GM12801 (cell line): ENCODE measurements around the gene PRKCE.

ENCODE experiments used
- TF ChIP-seq, protein P1 (sequence below): IDR thresholded peaks from one replicate; pipeline ENCODE4 v1.5.1; 2011; ENCODE audit warnings: control low read depth; ENCODE audit not compliant: insufficient read length; ENCODE audit errors: extremely low read depth

The PRKCE gene

DNA sequence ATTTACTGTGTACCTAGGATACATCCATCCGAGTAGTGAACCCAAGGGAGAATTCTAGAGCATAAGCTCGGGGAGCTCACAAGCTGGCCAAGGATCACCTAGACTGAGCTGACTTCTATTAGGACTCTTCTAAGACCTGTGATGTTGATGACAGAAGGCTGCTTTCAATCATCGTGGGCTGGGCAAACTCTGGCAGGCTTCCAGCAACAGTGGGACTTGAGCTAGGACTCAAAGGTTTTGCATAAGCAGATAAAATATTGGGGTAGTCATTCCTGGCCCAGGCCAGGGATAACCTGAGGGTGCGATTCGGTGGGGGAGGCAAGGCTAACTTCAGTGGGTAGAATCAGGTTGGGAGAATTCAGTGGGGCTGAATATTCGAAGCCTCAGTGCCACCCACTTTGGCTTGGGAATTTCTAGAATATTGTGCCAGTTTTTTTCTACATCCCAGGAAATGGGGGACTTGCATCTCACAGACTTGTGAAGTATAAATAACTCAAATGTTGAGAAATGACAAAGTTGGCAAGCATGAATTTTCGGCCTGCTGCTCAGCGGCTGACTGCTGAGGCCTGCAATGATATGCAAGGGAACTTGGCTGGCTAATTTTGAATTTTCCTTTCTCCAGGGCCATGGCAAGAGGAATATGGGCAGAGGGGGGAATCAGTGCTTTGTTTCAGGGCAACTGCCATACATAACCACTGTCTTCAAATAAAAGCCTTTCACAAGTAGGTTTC is 274.3 kb downstream of the PRKCE start:
- TF ChIP-seq, protein P1, sequence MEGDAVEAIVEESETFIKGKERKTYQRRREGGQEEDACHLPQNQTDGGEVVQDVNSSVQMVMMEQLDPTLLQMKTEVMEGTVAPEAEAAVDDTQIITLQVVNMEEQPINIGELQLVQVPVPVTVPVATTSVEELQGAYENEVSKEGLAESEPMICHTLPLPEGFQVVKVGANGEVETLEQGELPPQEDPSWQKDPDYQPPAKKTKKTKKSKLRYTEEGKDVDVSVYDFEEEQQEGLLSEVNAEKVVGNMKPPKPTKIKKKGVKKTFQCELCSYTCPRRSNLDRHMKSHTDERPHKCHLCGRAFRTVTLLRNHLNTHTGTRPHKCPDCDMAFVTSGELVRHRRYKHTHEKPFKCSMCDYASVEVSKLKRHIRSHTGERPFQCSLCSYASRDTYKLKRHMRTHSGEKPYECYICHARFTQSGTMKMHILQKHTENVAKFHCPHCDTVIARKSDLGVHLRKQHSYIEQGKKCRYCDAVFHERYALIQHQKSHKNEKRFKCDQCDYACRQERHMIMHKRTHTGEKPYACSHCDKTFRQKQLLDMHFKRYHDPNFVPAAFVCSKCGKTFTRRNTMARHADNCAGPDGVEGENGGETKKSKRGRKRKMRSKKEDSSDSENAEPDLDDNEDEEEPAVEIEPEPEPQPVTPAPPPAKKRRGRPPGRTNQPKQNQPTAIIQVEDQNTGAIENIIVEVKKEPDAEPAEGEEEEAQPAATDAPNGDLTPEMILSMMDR = no peak

DNA sequence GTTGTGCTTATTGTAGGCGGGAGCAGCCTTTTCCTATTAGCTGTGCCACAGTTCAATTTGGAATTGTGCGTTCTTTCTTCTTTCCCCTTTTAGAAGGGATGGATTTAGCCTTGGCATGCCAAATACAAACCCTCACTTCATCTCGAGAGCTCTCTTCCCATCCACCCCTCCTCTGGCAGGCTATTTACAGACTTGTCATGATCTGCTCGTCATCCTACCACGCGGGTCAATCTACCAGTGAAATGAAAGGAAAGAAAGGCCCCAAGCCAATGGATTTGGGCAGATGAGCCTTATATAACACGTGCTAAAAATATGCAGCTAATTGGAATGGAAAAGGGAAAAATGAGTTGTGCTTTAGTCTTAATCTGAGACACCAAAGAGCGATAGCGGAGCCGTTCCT is 277.5 kb downstream of the PRKCE start:
- TF ChIP-seq, protein P1 = no peak

DNA sequence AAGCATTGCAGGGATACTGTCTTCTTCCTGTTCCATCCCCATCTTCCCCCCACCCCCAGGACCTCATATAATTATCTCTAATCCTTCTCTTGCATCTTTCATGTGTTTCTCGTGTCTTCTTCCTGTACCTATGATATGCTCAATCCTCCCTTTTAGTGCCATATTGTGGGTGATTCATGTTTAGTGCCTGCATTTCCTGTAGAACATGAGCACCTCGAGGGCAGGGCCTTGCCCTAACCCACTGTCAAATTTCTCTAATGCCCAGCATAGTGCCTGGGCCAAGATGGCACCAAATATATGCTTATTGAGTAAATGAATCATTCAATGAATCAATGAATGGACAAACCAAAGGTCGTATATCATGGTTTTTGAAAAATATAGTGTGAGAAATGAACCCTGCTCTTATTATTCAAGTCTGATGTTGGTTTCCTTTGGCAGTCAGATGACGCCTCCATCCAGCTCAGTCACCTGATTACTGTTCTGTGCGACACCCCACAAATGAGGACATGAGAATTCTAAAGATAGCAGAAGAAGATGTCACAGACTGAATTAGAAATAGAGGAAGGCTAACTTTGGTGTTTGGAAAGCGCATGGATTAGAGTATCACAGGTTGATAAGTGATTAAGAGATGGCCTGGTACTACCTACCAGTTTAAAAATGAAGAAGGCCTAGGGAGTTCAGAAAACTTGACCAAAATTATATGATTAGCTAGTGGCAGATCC is 278.4 kb downstream of the PRKCE start:
- TF ChIP-seq, protein P1 = no peak

DNA sequence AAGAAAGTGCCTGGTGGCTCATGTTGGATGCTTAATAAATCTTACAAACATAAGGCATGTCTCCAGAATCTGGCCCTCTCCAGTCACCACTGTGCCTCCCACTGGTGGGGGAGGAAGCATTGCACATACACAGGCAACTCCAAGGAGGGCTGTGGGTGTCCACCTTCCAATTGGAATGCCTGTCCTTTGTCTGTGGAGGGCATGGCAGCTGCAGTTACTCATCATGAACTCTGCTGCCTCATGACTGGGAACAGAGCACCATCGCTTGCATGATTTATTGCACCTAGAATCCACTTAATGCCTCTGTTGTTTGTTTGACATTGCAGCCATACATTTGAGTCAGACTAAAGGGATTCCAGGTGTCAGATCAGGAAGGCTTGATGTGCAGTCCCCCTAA is 278.9 kb downstream of the PRKCE start:
- TF ChIP-seq, protein P1 = no peak

DNA sequence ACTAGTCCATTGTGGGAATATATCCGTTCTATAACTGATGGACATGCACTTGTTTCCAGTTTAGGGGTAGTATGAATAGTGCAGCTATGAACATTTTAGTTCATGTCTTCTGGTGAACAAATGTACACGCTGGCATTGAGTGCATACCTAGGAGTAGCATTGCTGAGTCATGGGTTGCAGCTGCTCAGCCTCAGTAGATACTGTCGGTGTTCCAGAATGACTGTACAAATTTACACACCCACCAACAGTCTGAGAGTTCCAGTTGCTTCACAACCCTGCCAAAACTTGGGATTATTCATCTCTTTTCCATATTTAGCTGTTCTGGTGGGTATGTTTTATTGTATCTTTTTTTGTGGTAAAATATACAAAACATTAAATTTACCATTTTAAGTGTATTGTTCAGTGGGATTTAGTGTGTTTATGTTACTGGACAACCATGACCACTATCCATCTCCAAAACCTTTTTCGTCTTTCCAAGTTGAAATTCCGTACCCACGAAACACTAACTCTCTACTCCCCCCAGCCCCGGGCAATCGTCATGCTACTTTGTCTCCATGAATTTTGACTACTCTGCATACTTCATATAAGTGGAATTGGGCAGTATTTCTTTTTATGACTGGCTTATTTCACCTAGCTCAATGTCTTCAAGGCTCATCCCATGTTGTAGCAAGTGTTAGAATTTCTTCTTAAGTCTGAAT is 281.0 kb downstream of the PRKCE start:
- TF ChIP-seq, protein P1 = no peak

DNA sequence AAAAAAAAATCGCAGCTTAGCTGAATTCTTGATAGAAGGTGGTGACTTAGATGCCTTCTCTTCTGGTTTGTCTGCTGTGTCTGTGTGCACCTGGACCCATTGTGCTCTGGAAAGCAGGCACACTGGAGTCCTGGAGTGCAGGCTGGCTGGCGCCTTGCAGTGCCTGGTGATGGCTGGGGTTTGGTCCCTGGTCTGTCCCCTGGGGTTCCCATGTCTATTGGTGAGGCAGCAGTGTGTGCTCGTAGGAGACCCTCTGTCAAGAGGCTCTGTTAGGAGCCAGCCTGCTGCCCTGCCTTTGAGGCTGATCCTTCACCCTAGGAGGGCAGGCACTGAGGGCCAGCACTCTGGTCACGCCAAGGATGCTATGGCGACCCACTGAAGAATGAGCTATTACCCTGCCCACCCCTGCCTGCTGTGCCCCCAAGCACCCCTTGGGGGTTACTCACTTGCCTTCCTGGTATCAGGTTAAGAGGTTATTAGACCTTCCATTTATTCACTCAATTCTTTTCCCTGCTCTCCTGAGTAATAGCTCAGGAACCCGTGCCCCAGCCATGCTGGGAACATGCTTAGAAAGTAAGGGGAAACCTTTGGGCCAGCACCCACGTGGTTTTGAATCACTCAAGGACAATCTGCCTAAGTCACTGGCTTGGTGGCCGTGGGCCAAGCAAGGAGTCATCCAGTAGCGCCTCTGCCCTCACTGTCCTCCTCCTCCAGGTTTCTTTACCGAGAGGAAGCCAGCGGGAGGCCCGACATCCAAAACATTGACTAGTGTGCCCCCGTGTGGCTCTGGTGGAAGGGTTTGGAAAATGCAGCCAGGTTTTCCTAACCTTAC is 284.5 kb downstream of the PRKCE start:
- TF ChIP-seq, protein P1 = no peak

DNA sequence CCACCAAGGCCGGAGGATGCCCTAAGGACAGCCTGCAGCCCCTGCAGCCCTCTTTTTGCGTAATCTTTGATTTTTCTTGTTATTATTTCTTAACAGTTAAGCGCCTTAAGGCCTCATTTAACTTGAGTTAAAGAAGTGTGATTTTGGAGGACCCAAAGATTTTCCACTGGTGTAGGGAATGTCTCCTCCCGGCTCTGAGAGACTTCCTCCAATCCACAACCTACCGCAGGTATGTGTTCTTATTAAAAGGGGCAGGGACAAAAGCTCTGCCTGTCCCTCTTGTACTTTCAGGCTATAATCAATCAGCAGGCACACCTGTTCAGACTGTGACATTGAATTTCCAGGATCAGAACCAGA is 285.1 kb downstream of the PRKCE start:
- TF ChIP-seq, protein P1 = no peak
